ENCODE results near the gene ATP6V0B. TPM values are rescaled to one million over a fixed set of nuclear protein-coding genes. Genes with fewer than 3 reads are reported as not detected.

ATP6V0B gene
- 75.5 and 80.9 TPM in 2 replicates for total RNA-seq

DNA sequence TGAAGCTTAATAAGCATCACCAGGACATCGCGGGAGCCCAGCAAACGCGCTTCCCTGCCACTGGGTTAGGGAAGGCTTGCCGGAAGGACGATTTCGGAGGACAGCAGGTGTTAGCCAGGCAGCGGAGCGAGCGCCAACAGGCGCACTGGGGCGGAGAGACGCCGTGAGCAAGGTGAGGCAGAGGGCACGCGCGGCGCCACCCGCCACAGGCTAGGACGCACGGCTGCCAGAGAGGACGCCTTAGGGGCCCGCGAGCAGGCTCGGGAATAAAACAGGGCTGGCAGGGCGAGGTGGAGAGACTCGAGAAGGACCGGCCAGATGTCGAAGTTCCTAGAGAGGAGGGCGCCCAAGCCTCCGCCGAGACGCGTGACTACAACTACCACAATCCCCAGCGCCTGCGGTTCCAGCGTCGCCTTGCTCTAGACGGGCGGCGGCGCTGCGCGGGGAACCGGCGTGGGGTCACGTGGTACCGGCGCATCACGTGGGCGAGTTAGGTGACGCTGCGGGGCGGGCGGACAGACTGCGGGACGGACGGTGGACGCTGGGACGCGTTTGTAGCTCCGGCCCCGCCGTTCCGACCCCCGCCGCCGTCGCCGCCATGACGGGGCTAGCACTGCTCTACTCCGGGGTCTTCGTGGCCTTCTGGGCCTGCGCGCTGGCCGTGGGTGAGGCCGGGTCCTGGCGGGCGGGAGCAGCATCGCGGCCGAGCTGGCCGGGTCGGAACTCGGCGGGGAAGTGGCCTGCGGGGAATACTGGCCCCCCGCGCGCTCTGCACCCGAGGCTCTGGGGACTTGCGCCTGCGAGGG lies at the start of gene ATP6V0B:
ATP6V0B (plus strand) TSS at position 518 of the 806 bp plus-strand sequence; CDS start at position 599, 81 bp downstream.
- DNase-seq (peak; percentile 91), ATAC-seq (ENCODE audit: low read depth) (peak; percentile 70)
- H3K27ac Mint-ChIP-seq: peak within 1 kb of the TSS; percentile 91
- intact Hi-C loops (cut with micrococcal nuclease): loop anchor here (1.0 to 10.0 kb wide), 7 partner anchors 17 to 1640 kb away; partner anchors contain the start of genes CCDC24, CDC20, DMAP1 and FOXJ3
- H3K4me3 Mint-ChIP-seq: peak within 1 kb of the TSS; percentile 92
- no peaks in the 10 kb centered on the region for H3K27me3 Mint-ChIP-seq
- TF ChIP-seq, protein P1, sequence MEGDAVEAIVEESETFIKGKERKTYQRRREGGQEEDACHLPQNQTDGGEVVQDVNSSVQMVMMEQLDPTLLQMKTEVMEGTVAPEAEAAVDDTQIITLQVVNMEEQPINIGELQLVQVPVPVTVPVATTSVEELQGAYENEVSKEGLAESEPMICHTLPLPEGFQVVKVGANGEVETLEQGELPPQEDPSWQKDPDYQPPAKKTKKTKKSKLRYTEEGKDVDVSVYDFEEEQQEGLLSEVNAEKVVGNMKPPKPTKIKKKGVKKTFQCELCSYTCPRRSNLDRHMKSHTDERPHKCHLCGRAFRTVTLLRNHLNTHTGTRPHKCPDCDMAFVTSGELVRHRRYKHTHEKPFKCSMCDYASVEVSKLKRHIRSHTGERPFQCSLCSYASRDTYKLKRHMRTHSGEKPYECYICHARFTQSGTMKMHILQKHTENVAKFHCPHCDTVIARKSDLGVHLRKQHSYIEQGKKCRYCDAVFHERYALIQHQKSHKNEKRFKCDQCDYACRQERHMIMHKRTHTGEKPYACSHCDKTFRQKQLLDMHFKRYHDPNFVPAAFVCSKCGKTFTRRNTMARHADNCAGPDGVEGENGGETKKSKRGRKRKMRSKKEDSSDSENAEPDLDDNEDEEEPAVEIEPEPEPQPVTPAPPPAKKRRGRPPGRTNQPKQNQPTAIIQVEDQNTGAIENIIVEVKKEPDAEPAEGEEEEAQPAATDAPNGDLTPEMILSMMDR (IDR thresholded peaks at IDR 0.05): no peak
- H3K36me3 Mint-ChIP-seq (ENCODE audit: low read depth): peaks cover 53% of the 10 kb centered on the region
- H3K4me1 Mint-ChIP-seq: peaks cover 65% of the 10 kb centered on the region
- ChIA-PET POLR2A (interaction anchor here (0.5 to 3.3 kb wide), 14 partner anchors 8 to 325 kb away, joined by 3 to 23 read pairs (median 4); partner anchors contain the start of genes CCDC24, DMAP1, IPO13 and KDM4A), CTCF (interaction anchor here (0.7 kb wide), 1 partner anchor 62 kb away, joined by 3 read pairs; no protein-coding TSS in a partner anchor)
- H3K9me3 Mint-ChIP-seq: no peaks in the 10 kb centered on the region

DNA sequence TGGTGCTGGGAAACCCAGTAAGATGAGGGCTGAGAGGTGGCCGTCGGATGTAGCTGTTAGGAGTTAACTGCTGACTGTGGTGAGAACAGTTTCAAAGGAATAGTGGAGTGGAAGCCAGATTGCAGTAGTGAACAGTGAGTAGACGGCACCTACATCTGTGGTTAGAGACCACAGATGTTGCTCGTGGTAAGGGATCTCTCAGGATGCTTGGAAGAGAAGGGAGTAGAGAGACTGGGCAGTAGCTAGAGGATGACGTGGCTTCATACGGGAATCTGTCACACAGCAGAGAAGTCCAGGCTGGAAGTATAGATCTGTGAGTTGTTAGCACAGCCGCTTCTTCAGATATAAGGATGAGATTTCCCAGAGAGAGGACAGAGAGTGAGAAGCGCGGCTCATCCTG lies 48.9 kb upstream of the ATP6V0B start:
- ATAC-seq (ENCODE audit: low read depth) (no peak), DNase-seq (no peak)
- Mint-ChIP-seq H3K4me3 (no peak overlapping the region), H3K4me1 (no peaks in the 10 kb centered on the region), H3K36me3 (ENCODE audit: low read depth) (peaks cover 18% of the 10 kb centered on the region), H3K27me3 (no peaks in the 10 kb centered on the region), H3K9me3 (no peaks in the 10 kb centered on the region), H3K27ac (no peak overlapping the region)
- TF ChIP-seq, protein P1 (IDR thresholded peaks at IDR 0.05): no peak
- ChIA-PET CTCF (interaction anchor here (1.8 kb wide), 1 partner anchor 9 kb away, joined by 5 read pairs; no protein-coding TSS in a partner anchor), POLR2A (no interaction called here)
- intact Hi-C loops (cut with micrococcal nuclease): no loop called here

DNA sequence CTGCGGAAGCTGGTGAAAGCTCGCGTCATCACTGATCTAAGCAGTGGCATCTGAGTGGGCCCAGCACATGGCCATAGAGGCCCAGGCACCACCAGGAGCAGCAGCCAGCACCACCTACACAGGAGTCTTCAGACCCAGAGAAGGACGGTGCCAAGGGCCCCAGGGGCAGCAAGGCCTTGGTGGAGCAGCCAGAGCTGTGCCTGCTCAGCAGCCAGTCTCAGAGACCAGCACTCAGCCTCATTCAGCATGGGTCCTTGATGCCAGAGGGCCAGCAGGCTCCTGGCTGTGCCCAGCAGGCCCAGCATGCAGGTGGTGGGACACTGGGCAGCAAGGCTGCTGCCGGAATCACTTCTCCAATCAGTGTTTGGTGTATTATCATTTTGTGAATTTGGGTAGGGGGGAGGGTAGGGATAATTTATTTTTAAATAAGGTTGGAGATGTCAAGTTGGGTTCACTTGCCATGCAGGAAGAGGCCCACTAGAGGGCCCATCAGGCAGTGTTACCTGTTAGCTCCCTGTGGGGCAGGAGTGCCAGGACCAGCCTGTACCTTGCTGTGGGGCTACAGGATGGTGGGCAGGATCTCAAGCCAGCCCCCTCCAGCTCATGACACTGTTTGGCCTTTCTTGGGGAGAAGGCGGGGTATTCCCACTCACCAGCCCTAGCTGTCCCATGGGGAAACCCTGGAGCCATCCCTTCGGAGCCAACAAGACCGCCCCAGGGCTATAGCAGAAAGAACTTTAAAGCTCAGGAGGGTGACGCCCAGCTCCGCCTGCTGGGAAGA lies 44.4 kb upstream of the ATP6V0B start:
- Mint-ChIP-seq H3K36me3 (ENCODE audit: low read depth) (peaks cover 8% of the 10 kb centered on the region), H3K9me3 (no peaks in the 10 kb centered on the region), H3K27ac (no peak overlapping the region), H3K4me3 (no peak overlapping the region), H3K27me3 (peaks cover 19% of the 10 kb centered on the region), H3K4me1 (peaks cover 12% of the 10 kb centered on the region)
- intact Hi-C loops (cut with micrococcal nuclease): loop anchor here (5.0 kb wide), 1 partner anchor 102 kb away; the partner anchor contains the start of gene SLC6A9
- ChIA-PET CTCF (interaction anchor here (2.0 to 2.4 kb wide), 2 partner anchors 118 to 167 kb away, joined by 6 to 9 read pairs; no protein-coding TSS in a partner anchor), POLR2A (no interaction called here)
- ATAC-seq (ENCODE audit: low read depth): no peak
- DNase-seq: no peak
- TF ChIP-seq, protein P1 (IDR thresholded peaks at IDR 0.05): no peak

DNA sequence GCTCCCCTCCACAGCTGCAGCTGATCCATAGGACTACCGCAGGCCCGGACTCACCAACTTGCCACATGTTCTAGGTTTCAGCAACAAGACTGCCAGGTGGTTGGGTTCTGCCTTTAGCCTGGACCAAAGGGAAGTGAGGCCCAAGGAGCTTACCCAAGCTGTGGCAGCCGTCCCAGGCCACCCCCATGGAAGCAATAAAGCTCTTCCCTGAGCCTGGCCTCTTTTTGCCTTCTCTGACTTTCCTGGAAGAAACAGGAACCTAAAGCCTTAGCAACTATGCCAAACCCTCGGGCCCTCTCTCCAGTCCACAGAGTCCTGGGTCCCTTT lies 43.8 kb upstream of the ATP6V0B start:
- POLR2A ChIA-PET: no interaction called here
- DNase-seq (no peak), ATAC-seq (ENCODE audit: low read depth) (no peak)
- H3K9me3 Mint-ChIP-seq: no peaks in the 10 kb centered on the region
- TF ChIP-seq, protein P1 (IDR thresholded peaks at IDR 0.05): no peak
- intact Hi-C loops (cut with micrococcal nuclease): loop anchor here (5.0 kb wide), 1 partner anchor 101 kb away; the partner anchor contains the start of gene SLC6A9
- H3K27me3 Mint-ChIP-seq: peaks cover 22% of the 10 kb centered on the region
- CTCF ChIA-PET: interaction anchor here (2.0 to 2.4 kb wide), 2 partner anchors 117 to 167 kb away, joined by 6 to 9 read pairs; no protein-coding TSS in a partner anchor
- H3K27ac Mint-ChIP-seq: no peak overlapping the region
- H3K4me1 Mint-ChIP-seq: peaks cover 16% of the 10 kb centered on the region
- H3K4me3 Mint-ChIP-seq: no peak overlapping the region
- peaks cover 3% of the 10 kb centered on the region for H3K36me3 Mint-ChIP-seq (ENCODE audit: low read depth)
